HAP-1 (cell line): Measurements from ENCODE around the gene PTGES2.
"Not testable (repeated sequence)": the region's sequence is repeated elsewhere in the genome, so short reads cannot be mapped to it uniquely, and the experiment has no call there.

Source experiments
- DNase-seq, 2 experiments: peaks; one replicate each; pipeline ENCODE4 v3.0.0-alpha.2; 2016 to 2020; ENCODE audit warnings: low spot score in 2 of 2
- H3K27me3 ChIP-seq: fragments of 250-450 bp; sonication (Bioruptor Pico); 2 replicates; pipeline ENCODE4 v1.5.1; 2020; ENCODE audit warnings: low read depth, mild to moderate bottlenecking, moderate library complexity
- H3K36me3 ChIP-seq: fragments of 250-450 bp; sonication (Bioruptor Pico); replicated peaks from 2 replicates; pipeline ENCODE4 v1.5.1; 2020; ENCODE audit warnings: mild to moderate bottlenecking
- H3K4me1 ChIP-seq: fragments of 250-450 bp; sonication (Bioruptor Pico); 2 replicates; pipeline ENCODE4 v1.5.1; 2020; ENCODE audit warnings: mild to moderate bottlenecking
- H3K4me3 ChIP-seq: fragments of 250-450 bp; sonication (Bioruptor Pico); 2 replicates; pipeline ENCODE4 v1.5.1; 2020; ENCODE audit warnings: mild to moderate bottlenecking, moderate library complexity
- H3K9me3 ChIP-seq: fragments of 250-450 bp; sonication (Bioruptor Pico); 2 replicates; pipeline ENCODE4 v1.5.1; 2020; ENCODE audit warnings: mild to moderate bottlenecking, moderate library complexity
- in situ Hi-C: fragments of 300-500 bp; cut with MboI; formaldehyde crosslinking; loops from 3 replicates; pipeline ENCODE4 v1.14.3; 2020; ENCODE audit warnings: low sequenced_read_pairs, inconsistent platforms, mixed read lengths

The PTGES2 gene

GRCh38 chr9:128073253-128073886 lies 54.2 kb downstream of the PTGES2 start:
- no peaks in the 10 kb centered on the region for H3K36me3 ChIP-seq
- no peak overlapping the region for H3K4me3 ChIP-seq
- DNase-seq = no peak
- H3K27me3 ChIP-seq = no peaks in the 10 kb centered on the region
- no peaks in the 10 kb centered on the region for H3K9me3 ChIP-seq
- peaks cover 14% of the 10 kb centered on the region for H3K4me1 ChIP-seq
- in situ Hi-C loops = no loop called here

- in situ Hi-C loops = no loop called here
- peak; percentile 83 to 92 for DNase-seq
- no peaks in the 10 kb centered on the region for H3K36me3 ChIP-seq
- peaks cover 14% of the 10 kb centered on the region for H3K4me1 ChIP-seq
- no peak overlapping the region for H3K4me3 ChIP-seq
- H3K9me3 ChIP-seq = no peaks in the 10 kb centered on the region
- no peaks in the 10 kb centered on the region for H3K27me3 ChIP-seq
Measured at GRCh38 chr9:128072144-128073021, 55.1 kb downstream of the PTGES2 start.

- in situ Hi-C loops, H3K9me3 ChIP-seq, DNase-seq, H3K36me3 ChIP-seq, H3K4me3 ChIP-seq, H3K27me3 ChIP-seq: not testable (repeated sequence)
- H3K4me1 ChIP-seq = peaks cover 20% of the 10 kb centered on the region
Measured at GRCh38 chr9:128071475-128071874, 56.1 kb downstream of the PTGES2 start.

- H3K4me1 ChIP-seq = peaks cover 25% of the 10 kb centered on the region
- no peak for DNase-seq
- in situ Hi-C loops = no loop called here
- H3K4me3 ChIP-seq = no peak overlapping the region
- no peaks in the 10 kb centered on the region for H3K9me3 ChIP-seq
- H3K27me3 ChIP-seq = no peaks in the 10 kb centered on the region
- H3K36me3 ChIP-seq = no peaks in the 10 kb centered on the region
Measured at GRCh38 chr9:128070874-128071273, 56.7 kb downstream of the PTGES2 start.
